GM23338 (cell line): ENCODE data around the gene GHRH. TPM values are rescaled to one million over a fixed set of nuclear protein-coding genes. Genes with fewer than 3 reads are reported as not detected.

ENCODE experiments used
- ATAC-seq: fragments of 200-7000 bp; cut with Tn5 transposase; 3 replicates; pipeline ENCODE4 v1.9.1; 2020
- DNase-seq: peaks from one replicate; pipeline ENCODE4 v3.0.0-alpha.2; 2015; ENCODE audit warnings: low spot score
- H2AFZ ChIP-seq: fragments of 200-600 bp; sonication (generic); 2 replicates; pipeline ENCODE4 v1.8.0; 2016; ENCODE audit warnings: antibody characterized with exemption, mild to moderate bottlenecking, moderate library complexity
- H3F3A ChIP-seq: fragments of 200-600 bp; sonication (generic); replicated peaks from 2 replicates; pipeline ENCODE4 v1.8.0; 2017; ENCODE audit warnings: antibody characterized with exemption, mixed run types, low read depth
- H3K27ac ChIP-seq: fragments of 200-600 bp; sonication (generic); 2 replicates; pipeline ENCODE4 v1.6.1; 2016; ENCODE audit warnings: low read depth
- H3K27me3 ChIP-seq: fragments of 200-600 bp; sonication (generic); 2 replicates; pipeline ENCODE4 v1.8.0; 2016; ENCODE audit warnings: mild to moderate bottlenecking, mixed run types, moderate library complexity; ENCODE audit not compliant: insufficient read depth
- H3K36me3 ChIP-seq: fragments of 200-600 bp; sonication (generic); 2 replicates; pipeline ENCODE4 v1.8.0; 2016; ENCODE audit warnings: mild to moderate bottlenecking; ENCODE audit not compliant: insufficient read depth
- H3K4me1 ChIP-seq: fragments of 200-600 bp; sonication (generic); 2 replicates; pipeline ENCODE4 v1.8.0; 2016; ENCODE audit warnings: mild to moderate bottlenecking, moderate library complexity; ENCODE audit not compliant: insufficient read depth
- H3K4me2 ChIP-seq: fragments of 200-600 bp; sonication (generic); 2 replicates; pipeline ENCODE4 v1.7.1; 2017; ENCODE audit warnings: mixed run types
- H3K4me3 ChIP-seq: fragments of 200-600 bp; sonication (generic); 2 replicates; pipeline ENCODE4 v1.6.1; 2016; ENCODE audit warnings: mixed run types
- H3K79me2 ChIP-seq: fragments of 200-600 bp; sonication (generic); replicated peaks from 2 replicates; pipeline ENCODE4 v1.8.0; 2017; ENCODE audit warnings: mild to moderate bottlenecking; ENCODE audit not compliant: insufficient read depth
- H3K9me2 ChIP-seq: fragments of 200-600 bp; sonication (generic); 2 replicates; pipeline ENCODE4 v1.8.0; 2017; ENCODE audit not compliant: insufficient read depth
- H4K20me1 ChIP-seq: fragments of 200-600 bp; sonication (generic); replicated peaks from 2 replicates; pipeline ENCODE4 v1.8.0; 2017; ENCODE audit warnings: mild to moderate bottlenecking; ENCODE audit not compliant: insufficient read depth
- H3K27ac Mint-ChIP-seq: 2 replicates; pipeline ENCODE4 v1.8.0; 2020; ENCODE audit warnings: inconsistent platforms, mild to moderate bottlenecking, moderate library complexity, mixed read lengths
- H3K27me3 Mint-ChIP-seq: 3 replicates; pipeline ENCODE4 v1.8.0; 2022; ENCODE audit warnings: low read depth, mild to moderate bottlenecking, moderate library complexity, mixed read lengths, inconsistent platforms; ENCODE audit not compliant: insufficient read depth, poor library complexity
- H3K36me3 Mint-ChIP-seq: 3 replicates; pipeline ENCODE4 v1.8.0; 2021; ENCODE audit warnings: low read depth, mild to moderate bottlenecking, inconsistent platforms, moderate library complexity, mixed read lengths
- H3K4me1 Mint-ChIP-seq: 3 replicates; pipeline ENCODE4 v1.8.0; 2020; ENCODE audit warnings: mild to moderate bottlenecking, inconsistent platforms, mixed read lengths
- H3K4me3 Mint-ChIP-seq: 3 replicates; pipeline ENCODE4 v1.8.0; 2021; ENCODE audit warnings: moderate library complexity, mild to moderate bottlenecking, inconsistent platforms, mixed read lengths
- H3K9me3 Mint-ChIP-seq: 3 replicates; pipeline ENCODE4 v1.8.0; 2020; ENCODE audit warnings: moderate library complexity, mild to moderate bottlenecking, inconsistent platforms, mixed read lengths
- EZH2phosphoT487 ChIP-seq: fragments of 200-600 bp; sonication (generic); IDR thresholded peaks from one replicate; pipeline ENCODE4 v1.8.1; 2018; ENCODE audit warnings: antibody characterized with exemption; ENCODE audit not compliant: unreplicated experiment
- NANOG ChIP-seq: IDR thresholded peaks from 2 replicates; pipeline ENCODE4 v1.6.1; 2016; ENCODE audit warnings: antibody characterized with exemption, borderline replicate concordance
- POLR2AphosphoS5 ChIP-seq: IDR thresholded peaks from 2 replicates; pipeline ENCODE4 v1.6.1; 2016; ENCODE audit warnings: antibody characterized with exemption, low read depth
- ZNF331 ChIP-seq: fragments of 250-450 bp; sonication (Bioruptor Pico); IDR thresholded peaks from 2 replicates; pipeline ENCODE4 v1.5.0; 2020; ENCODE audit warnings: low read depth, mild to moderate bottlenecking, moderate library complexity
- polyA plus RNA-seq: library from polyadenylated mRNA; unstranded; fragments of >200 nt; fragmentation: Nextera tagmentation; extraction: Ambion mirVana; gene quantifications from 2 replicates; pipeline ENCODE4 v1.2.1, GENCODE V29; 2016
- total RNA-seq: library from RNA; depleted of rRNA; stranded (reverse); fragments of >200 nt; shearing (Covaris generic); gene quantifications from 2 replicates; pipeline ENCODE4 v1.2.3, GENCODE V29; 2014
- TF ChIP-seq, protein P1 (sequence below): fragments of 250-450 bp; sonication (Bioruptor Pico); IDR thresholded peaks from 2 replicates; pipeline ENCODE4 v1.5.0; 2020; ENCODE audit warnings: mild to moderate bottlenecking, moderate library complexity
- TF ChIP-seq, protein P2 (sequence below): IDR thresholded peaks from one replicate; pipeline ENCODE4 v1.6.1; 2018; ENCODE audit warnings: antibody characterized with exemption; ENCODE audit not compliant: unreplicated experiment

GHRH gene
- total and polyA plus RNA-seq, 2 experiments from 2014 or later, result 0.40 TPM; not detected in 1

DNA sequence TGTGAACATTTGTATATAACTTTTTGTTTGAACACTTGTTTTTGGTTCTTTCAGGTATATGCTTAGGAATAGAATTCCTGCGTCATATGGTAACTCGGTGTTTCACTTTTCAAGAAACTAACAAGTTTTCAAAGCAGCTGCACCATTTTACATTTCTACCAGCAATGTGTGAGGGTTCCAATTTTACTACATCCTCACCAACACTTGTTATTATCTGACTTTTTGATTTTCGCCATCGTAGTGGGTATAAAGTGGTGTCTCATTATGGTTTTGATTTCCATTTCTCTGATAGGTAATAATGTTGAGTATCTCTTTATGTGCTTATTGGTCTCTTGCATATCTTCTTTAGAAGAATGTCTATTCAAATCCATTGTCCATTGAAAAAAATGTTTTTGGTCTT, 42.6 kb downstream of the GHRH start (continued):
- TF ChIP-seq, protein P1, sequence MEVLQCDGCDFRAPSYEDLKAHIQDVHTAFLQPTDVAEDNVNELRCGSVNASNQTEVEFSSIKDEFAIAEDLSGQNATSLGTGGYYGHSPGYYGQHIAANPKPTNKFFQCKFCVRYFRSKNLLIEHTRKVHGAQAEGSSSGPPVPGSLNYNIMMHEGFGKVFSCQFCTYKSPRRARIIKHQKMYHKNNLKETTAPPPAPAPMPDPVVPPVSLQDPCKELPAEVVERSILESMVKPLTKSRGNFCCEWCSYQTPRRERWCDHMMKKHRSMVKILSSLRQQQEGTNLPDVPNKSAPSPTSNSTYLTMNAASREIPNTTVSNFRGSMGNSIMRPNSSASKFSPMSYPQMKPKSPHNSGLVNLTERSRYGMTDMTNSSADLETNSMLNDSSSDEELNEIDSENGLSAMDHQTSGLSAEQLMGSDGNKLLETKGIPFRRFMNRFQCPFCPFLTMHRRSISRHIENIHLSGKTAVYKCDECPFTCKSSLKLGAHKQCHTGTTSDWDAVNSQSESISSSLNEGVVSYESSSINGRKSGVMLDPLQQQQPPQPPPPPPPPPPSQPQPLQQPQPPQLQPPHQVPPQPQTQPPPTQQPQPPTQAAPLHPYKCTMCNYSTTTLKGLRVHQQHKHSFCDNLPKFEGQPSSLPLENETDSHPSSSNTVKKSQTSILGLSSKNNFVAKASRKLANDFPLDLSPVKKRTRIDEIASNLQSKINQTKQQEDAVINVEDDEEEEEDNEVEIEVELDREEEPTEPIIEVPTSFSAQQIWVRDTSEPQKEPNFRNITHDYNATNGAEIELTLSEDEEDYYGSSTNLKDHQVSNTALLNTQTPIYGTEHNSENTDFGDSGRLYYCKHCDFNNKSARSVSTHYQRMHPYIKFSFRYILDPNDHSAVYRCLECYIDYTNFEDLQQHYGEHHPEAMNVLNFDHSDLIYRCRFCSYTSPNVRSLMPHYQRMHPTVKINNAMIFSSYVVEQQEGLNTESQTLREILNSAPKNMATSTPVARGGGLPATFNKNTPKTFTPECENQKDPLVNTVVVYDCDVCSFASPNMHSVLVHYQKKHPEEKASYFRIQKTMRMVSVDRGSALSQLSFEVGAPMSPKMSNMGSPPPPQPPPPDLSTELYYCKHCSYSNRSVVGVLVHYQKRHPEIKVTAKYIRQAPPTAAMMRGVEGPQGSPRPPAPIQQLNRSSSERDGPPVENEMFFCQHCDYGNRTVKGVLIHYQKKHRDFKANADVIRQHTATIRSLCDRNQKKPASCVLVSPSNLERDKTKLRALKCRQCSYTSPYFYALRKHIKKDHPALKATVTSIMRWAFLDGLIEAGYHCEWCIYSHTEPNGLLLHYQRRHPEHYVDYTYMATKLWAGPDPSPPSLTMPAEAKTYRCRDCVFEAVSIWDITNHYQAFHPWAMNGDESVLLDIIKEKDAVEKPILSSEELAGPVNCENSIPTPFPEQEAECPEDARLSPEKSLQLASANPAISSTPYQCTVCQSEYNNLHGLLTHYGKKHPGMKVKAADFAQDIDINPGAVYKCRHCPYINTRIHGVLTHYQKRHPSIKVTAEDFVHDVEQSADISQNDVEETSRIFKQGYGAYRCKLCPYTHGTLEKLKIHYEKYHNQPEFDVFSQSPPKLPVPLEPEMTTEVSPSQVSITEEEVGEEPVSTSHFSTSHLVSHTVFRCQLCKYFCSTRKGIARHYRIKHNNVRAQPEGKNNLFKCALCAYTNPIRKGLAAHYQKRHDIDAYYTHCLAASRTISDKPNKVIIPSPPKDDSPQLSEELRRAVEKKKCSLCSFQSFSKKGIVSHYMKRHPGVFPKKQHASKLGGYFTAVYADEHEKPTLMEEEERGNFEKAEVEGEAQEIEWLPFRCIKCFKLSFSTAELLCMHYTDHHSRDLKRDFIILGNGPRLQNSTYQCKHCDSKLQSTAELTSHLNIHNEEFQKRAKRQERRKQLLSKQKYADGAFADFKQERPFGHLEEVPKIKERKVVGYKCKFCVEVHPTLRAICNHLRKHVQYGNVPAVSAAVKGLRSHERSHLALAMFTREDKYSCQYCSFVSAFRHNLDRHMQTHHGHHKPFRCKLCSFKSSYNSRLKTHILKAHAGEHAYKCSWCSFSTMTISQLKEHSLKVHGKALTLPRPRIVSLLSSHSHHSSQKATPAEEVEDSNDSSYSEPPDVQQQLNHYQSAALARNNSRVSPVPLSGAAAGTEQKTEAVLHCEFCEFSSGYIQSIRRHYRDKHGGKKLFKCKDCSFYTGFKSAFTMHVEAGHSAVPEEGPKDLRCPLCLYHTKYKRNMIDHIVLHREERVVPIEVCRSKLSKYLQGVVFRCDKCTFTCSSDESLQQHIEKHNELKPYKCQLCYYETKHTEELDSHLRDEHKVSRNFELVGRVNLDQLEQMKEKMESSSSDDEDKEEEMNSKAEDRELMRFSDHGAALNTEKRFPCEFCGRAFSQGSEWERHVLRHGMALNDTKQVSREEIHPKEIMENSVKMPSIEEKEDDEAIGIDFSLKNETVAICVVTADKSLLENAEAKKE (CRISPR knock-in tag), result no peak
- TF ChIP-seq, protein P2, sequence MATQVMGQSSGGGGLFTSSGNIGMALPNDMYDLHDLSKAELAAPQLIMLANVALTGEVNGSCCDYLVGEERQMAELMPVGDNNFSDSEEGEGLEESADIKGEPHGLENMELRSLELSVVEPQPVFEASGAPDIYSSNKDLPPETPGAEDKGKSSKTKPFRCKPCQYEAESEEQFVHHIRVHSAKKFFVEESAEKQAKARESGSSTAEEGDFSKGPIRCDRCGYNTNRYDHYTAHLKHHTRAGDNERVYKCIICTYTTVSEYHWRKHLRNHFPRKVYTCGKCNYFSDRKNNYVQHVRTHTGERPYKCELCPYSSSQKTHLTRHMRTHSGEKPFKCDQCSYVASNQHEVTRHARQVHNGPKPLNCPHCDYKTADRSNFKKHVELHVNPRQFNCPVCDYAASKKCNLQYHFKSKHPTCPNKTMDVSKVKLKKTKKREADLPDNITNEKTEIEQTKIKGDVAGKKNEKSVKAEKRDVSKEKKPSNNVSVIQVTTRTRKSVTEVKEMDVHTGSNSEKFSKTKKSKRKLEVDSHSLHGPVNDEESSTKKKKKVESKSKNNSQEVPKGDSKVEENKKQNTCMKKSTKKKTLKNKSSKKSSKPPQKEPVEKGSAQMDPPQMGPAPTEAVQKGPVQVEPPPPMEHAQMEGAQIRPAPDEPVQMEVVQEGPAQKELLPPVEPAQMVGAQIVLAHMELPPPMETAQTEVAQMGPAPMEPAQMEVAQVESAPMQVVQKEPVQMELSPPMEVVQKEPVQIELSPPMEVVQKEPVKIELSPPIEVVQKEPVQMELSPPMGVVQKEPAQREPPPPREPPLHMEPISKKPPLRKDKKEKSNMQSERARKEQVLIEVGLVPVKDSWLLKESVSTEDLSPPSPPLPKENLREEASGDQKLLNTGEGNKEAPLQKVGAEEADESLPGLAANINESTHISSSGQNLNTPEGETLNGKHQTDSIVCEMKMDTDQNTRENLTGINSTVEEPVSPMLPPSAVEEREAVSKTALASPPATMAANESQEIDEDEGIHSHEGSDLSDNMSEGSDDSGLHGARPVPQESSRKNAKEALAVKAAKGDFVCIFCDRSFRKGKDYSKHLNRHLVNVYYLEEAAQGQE, result no peak
- no peak for TF ChIP-seq NANOG

DNA sequence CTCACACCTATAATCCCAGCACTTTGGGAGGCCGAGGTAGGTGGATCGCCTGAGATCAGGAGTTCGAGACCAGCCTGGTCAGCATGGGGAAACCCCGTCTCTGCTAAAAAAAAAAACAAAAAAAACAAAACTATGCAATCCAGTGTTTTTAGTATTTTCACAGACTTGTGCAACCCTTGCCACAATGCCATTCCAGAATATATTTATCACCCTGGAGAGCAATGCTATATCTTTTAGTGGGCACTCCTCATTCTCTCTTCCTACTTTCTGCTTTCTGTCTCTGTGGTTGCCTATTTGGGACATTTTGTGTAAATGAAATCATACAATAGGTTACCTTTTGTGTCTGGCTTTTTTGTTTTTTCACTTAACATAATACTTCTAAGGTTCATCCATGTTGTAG, 43.2 kb downstream of the GHRH start:
- peaks cover 73% of the 10 kb centered on the region for H3K36me3 Mint-ChIP-seq
- Histone ChIP-seq H3F3A (peaks cover under 1% of the 10 kb centered on the region; the same call in 1 of the 2 replicates), H3K4me1 (0 out of 2 replicates have a peak, but pooled peaks cover 7% of the 10 kb centered on the region), H3K4me3 (no peak overlapping the region), H2AFZ (no peak overlapping the region), H3K4me2 (no peak overlapping the region), H3K9me2 (no peaks in the 10 kb centered on the region), H3K36me3 (peaks cover 33% of the 10 kb centered on the region), H3K79me2 (peaks cover 47% of the 10 kb centered on the region), H3K27me3 (no peaks in the 10 kb centered on the region), H3K27ac (no peak overlapping the region), H4K20me1 (peaks cover 12% of the 10 kb centered on the region; the same call in 1 of the 2 replicates)
- DNase-seq, result no peak
- peaks cover 7% of the 10 kb centered on the region for H3K27me3 Mint-ChIP-seq
- no peak for ATAC-seq
- H3K27ac Mint-ChIP-seq, result no peak overlapping the region
- H3K9me3 Mint-ChIP-seq, result no peaks in the 10 kb centered on the region
- H3K4me3 Mint-ChIP-seq, result no peak overlapping the region
- peaks cover 26% of the 10 kb centered on the region for H3K4me1 Mint-ChIP-seq
- TF ChIP-seq EZH2phosphoT487, result no peak
- TF ChIP-seq, protein P1 (CRISPR knock-in tag), result no peak
- TF ChIP-seq ZNF331 (CRISPR knock-in tag), result no peak
- TF ChIP-seq POLR2AphosphoS5, result no peak
